GM12864 (cell line): ENCODE results near the gene EVI5L.

Experiments used
- DNase-seq: peaks from one replicate; pipeline ENCODE4 v3.0.0-alpha.2; 2011; ENCODE audit warnings: low read depth
- H3K4me3 ChIP-seq: 2 replicates; pipeline ENCODE4 v1.5.1; 2011; ENCODE audit warnings: mild to moderate bottlenecking, low read depth, low read length, control low read depth
- CTCF ChIP-seq: IDR thresholded peaks from 2 replicates; pipeline ENCODE4 v1.5.1; 2011; ENCODE audit warnings: low read depth, mild to moderate bottlenecking, moderate library complexity, low read length, control low read depth, inconsistent platforms; ENCODE audit errors: missing control alignments

The EVI5L gene

GRCh38 chr19:7879836-7880235 is 49.8 kb downstream of the EVI5L start:
- no peak for TF ChIP-seq CTCF
- no peak overlapping the region for H3K4me3 ChIP-seq
- DNase-seq = no peak

- no peak for DNase-seq
- no peak for TF ChIP-seq CTCF
- no peak overlapping the region for H3K4me3 ChIP-seq
Measured at GRCh38 chr19:7881910-7882309, 51.9 kb downstream of the EVI5L start.

- no peak for DNase-seq
- H3K4me3 ChIP-seq = no peak overlapping the region
- no peak for TF ChIP-seq CTCF
Measured at GRCh38 chr19:7883105-7883504, 53.1 kb downstream of the EVI5L start.

GRCh38 chr19:7883796-7884570 is 54.0 kb downstream of the EVI5L start:
- no peak for DNase-seq
- TF ChIP-seq CTCF = no peak
- no peak overlapping the region for H3K4me3 ChIP-seq

GRCh38 chr19:7885818-7886217 is 55.8 kb downstream of the EVI5L start:
- no peak overlapping the region for H3K4me3 ChIP-seq
- TF ChIP-seq CTCF = no peak
- no peak for DNase-seq

GRCh38 chr19:7887408-7888144 is 57.6 kb downstream of the EVI5L start:
- TF ChIP-seq CTCF = no peak
- no peak for DNase-seq
- no peak overlapping the region for H3K4me3 ChIP-seq
